Naive thymus-derived CD8-positive, alpha-beta T cell (primary cell): ENCODE results near the gene RGS14. TPM values are rescaled to one million over a fixed set of nuclear protein-coding genes. Genes with fewer than 3 reads are reported as not detected.
"Not testable (repeated sequence)": the region's sequence is repeated elsewhere in the genome, so short reads cannot be mapped to it uniquely, and the experiment has no call there.

Source experiments
- ATAC-seq, 2 donors: fragments of 150-1000 bp; cut with Tn5 transposase in 1 of 2; sonication (Bioruptor Pico), chemical (Tn5 transposase) in 1 of 2; 1 replicate in 1 of 2; 2 replicates in 1 of 2; pipeline ENCODE4 v1.10.0; 2021; ENCODE audit warnings: mild to moderate bottlenecking in 2 of 2, moderate library complexity in 2 of 2
- POLR2A ChIA-PET: fragments of 350-600 bp; sonication (Branson Sonifier 250); formaldehyde crosslinking; loops from one replicate; lab custom pipeline; 2021; ENCODE audit warnings: antibody characterized with exemption; lab: Charles Lee
- DNase-seq, 10 donors: peaks; one replicate each; pipeline versions ENCODE4 v3.0.0 to v3.0.0-alpha.2; 2020 to 2022
- H3K27ac Mint-ChIP-seq, 10 donors: one replicate each; pipeline ENCODE4 v1.8.0; 2020 to 2022; ENCODE audit warnings: mild to moderate bottlenecking in 10 of 10, mixed read lengths in 10 of 10, moderate library complexity in 4 of 10, inconsistent platforms in 1 of 10
- H3K27me3 Mint-ChIP-seq, 5 donors: one replicate each; pipeline ENCODE4 v1.8.0; 2021 to 2022; ENCODE audit warnings: mixed read lengths in 5 of 5
- H3K36me3 Mint-ChIP-seq, 3 donors: one replicate each; pipeline ENCODE4 v1.8.0; 2020 to 2022; ENCODE audit warnings: mixed read lengths in 3 of 3, mild to moderate bottlenecking in 2 of 3, inconsistent platforms in 1 of 3
- H3K4me1 Mint-ChIP-seq, 4 donors: one replicate each; pipeline ENCODE4 v1.8.0; 2021 to 2022; ENCODE audit warnings: mixed read lengths in 4 of 4
- H3K4me3 Mint-ChIP-seq, 10 donors: one replicate each; pipeline ENCODE4 v1.8.0; 2020 to 2022; ENCODE audit warnings: mild to moderate bottlenecking in 10 of 10, mixed read lengths in 10 of 10, moderate library complexity in 6 of 10, inconsistent platforms in 1 of 10
- H3K9me3 Mint-ChIP-seq, 9 donors: one replicate each; pipeline ENCODE4 v1.8.0; 2020 to 2022; ENCODE audit warnings: mixed read lengths in 9 of 9, mild to moderate bottlenecking in 3 of 9, inconsistent platforms in 1 of 9, moderate library complexity in 1 of 9
- polyA plus RNA-seq, 3 donors: library from polyadenylated mRNA; unstranded; fragments of 300-500 nt; fragmentation: Illumina TruSeq; gene quantifications; one replicate each; pipeline ENCODE4 v1.2.3, GENCODE V29; 2021
- total RNA-seq, 8 experiments: library from RNA in 2 of 8; stranded (reverse) in 2 of 8; gene quantifications; one replicate each; pipeline ENCODE4 v1.2.3 and lab custom pipeline; 2021 to 2026

RGS14 gene
- total and polyA plus RNA-seq, 5 experiments from 2014 or later: 40.9 to 122 (median 89.3) TPM

DNA sequence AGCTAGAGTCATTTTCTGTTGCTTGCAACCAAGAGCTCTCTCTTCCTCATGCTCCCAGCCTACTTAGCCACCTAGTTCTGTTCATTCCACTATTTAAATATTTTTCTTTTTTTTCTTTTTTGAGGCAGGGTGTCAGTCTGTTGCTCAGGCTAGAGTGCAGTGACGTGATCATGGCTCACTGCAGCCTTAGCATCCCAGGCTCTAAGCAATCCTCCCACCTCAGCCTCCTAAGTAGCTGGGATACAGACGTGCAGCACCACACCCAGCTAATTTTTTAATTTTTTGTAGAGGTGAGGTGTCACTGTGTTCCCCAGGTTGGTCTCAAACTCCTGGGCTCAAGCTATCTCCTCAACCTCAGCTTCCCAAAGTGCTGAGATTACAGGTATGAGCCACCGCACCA lies 56.8 kb downstream of the RGS14 start:
- Mint-ChIP-seq H3K4me1 (peaks cover 6 to 43% (median 32%) of the 10 kb centered on the region in 4 donors), H3K36me3 (no peaks in the 10 kb centered on the region), H3K9me3 (no peaks in the 10 kb centered on the region), H3K27ac (peak overlapping the region in 2 of 10 donors; percentile 25 to 48), H3K27me3 (no peaks in the 10 kb centered on the region), H3K4me3 (no peak overlapping the region)
- ATAC-seq (no peak), DNase-seq (no peak)
- POLR2A ChIA-PET: interaction anchor here (1.1 to 34.6 kb wide), 5 partner anchors 10 to 34 kb away, joined by 4 to 1530 read pairs (median 8); partner anchors contain the start of genes GRK6 and PRR7

DNA sequence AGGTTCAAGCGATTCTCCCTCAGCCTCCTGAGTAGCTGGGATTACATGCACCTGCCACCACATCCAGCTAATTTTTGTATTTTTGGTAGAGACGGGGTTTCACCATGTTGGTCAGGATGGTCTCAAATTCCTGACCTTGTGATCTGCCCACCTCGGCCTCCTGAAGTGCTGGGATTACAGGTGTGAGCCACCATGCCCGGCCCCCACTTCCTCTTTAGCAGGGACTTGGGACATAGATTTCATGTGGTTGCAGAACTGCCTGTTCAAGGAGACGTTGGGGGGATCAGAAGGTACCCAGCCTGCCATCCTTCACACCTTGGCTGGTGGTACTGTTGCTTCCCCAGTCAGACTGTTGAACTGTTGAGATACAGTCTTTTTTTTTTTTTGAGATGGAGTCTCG lies 59.4 kb downstream of the RGS14 start:
- H3K9me3 Mint-ChIP-seq, H3K27me3 Mint-ChIP-seq: not testable (repeated sequence)

DNA sequence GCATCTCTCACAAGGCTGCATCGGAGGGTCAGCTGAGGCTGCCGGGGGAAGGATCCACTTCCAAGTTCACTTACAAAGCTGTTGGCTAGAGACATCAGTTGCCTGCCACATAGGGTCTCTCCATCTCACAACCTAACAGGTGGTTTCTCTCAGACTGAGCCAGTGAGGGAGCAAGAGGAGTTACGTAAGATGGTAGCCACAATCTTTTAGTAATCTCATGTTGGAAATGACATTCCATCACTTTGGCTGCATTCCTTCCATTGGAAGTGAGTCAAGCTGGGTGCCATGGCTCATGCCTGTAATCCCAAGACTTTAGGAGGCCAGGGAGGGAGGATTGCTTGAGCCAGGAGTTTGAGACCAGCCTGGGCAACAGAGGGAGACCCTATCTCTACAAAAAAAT lies 61.3 kb downstream of the RGS14 start:
- Mint-ChIP-seq H3K27me3 (no peaks in the 10 kb centered on the region), H3K27ac (no peak overlapping the region), H3K36me3 (no peaks in the 10 kb centered on the region), H3K4me3 (no peak overlapping the region), H3K9me3 (no peaks in the 10 kb centered on the region), H3K4me1 (peaks cover 4 to 19% (median 15%) of the 10 kb centered on the region in 4 donors)
- no peak for DNase-seq
- POLR2A ChIA-PET: interaction anchor here (34.6 kb wide), 1 partner anchor 29 kb away, joined by 1530 read pairs; the partner anchor contains the start of gene PRR7
- ATAC-seq: no peak

More for the DNA sequence above, 59.4 kb downstream of the RGS14 start:
- POLR2A ChIA-PET: interaction anchor here (0.5 to 34.6 kb wide), 5 partner anchors 10 to 64 kb away, joined by 3 to 1530 read pairs (median 4); partner anchors contain the start of genes GRK6 and PRR7
- not testable (repeated sequence) for DNase-seq, H3K4me3 Mint-ChIP-seq, H3K36me3 Mint-ChIP-seq, H3K27ac Mint-ChIP-seq, ATAC-seq
- peaks cover 4 to 31% (median 19%) of the 10 kb centered on the region in 4 donors for H3K4me1 Mint-ChIP-seq

DNA sequence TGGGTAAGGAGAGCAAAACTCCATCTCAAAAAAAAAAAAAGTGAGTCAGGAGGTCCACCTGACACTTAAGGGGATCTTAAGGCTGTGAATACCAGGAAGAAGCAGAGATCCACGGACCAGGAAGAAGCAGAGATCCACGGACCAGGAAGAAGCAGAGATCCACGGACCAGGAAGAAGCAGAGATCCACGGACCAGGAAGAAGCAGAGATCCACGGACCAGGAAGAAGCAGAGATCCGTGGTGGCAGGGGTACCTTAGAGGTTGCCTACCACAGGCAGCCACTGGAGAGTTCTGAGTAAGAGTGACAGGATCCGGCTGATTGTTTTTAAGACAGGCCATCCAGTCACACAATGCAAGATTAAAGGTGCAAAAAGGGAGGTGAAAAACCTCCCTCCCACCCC lies 62.7 kb downstream of the RGS14 start:
- POLR2A ChIA-PET: interaction anchor here (34.6 kb wide), 1 partner anchor 28 kb away, joined by 1530 read pairs; the partner anchor contains the start of gene PRR7
- H3K36me3 Mint-ChIP-seq, ATAC-seq, H3K27ac Mint-ChIP-seq, H3K4me3 Mint-ChIP-seq, DNase-seq, H3K27me3 Mint-ChIP-seq, H3K9me3 Mint-ChIP-seq: not testable (repeated sequence)
- H3K4me1 Mint-ChIP-seq: peaks cover 4 to 23% (median 17%) of the 10 kb centered on the region in 4 donors

DNA sequence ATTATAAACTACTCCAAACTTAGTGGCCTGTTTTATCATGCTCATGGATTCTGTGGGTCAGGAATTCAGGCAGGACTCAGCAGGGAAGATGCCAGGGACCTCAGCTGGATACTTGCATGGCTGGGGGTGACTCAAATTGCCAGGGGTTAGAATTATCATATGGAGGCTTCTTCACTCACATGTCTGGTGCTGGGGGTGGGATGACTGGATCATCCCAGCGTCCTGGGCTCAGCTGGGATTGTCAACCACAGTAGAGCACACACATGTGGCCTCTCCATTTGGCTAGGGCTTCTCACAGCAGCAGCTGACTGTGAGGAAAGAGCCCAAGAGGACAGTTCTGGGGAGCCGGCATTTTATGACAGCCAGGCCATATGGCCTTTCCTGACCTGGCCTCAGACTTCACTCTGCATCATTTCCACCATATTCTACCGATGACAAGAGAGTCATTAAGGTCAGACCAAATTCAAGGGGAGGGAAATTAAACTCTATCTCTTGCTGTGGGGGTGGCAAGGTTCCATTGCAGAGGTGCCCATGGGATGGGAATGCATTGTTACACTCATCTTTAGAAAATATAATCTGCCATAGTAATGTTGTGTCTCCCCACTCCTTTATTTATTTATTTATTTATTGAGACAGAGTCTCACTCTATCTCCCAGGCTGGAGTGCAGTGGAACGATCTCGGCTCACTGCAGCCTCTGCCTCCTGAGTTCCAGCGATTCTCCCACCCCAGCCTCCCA lies 63.5 kb downstream of the RGS14 start:
- Mint-ChIP-seq H3K27ac (peak overlapping the region in 1 of 10 donors; percentile 18), H3K4me1 (peaks cover 7 to 26% (median 21%) of the 10 kb centered on the region in 4 donors), H3K27me3 (no peaks in the 10 kb centered on the region), H3K9me3 (no peaks in the 10 kb centered on the region), H3K4me3 (no peak overlapping the region), H3K36me3 (no peaks in the 10 kb centered on the region)
- POLR2A ChIA-PET: interaction anchor here (13.6 to 34.6 kb wide), 2 partner anchors 15 to 27 kb away, joined by 285 to 1530 read pairs; partner anchors contain the start of genes F12 and PRR7
- DNase-seq (no peak), ATAC-seq (no peak)

Other genes starting within 250 kb of the RGS14 start
- gene NSD1, start 224.2 kb upstream of the RGS14 start, total RNA-seq: 100 to 1,000 TPM; 118 to 130 TPM
- 10 to 100 TPM; 25.0 to 43.1 (median 42.7) TPM for gene NSD1, start 224.2 kb upstream of the RGS14 start, polyA plus RNA-seq
- 10 to 100 TPM; 23.3 TPM for gene RAB24, start 54.2 kb upstream of the RGS14 start, total RNA-seq
- 10 to 100 TPM; 20.8 to 26.9 (median 26.1) TPM for gene RAB24, start 54.2 kb upstream of the RGS14 start, polyA plus RNA-seq
- 10 to 100 TPM; 54.2 to 61.4 TPM for gene PRELID1, start 54.1 kb upstream of the RGS14 start, total RNA-seq
- 100 to 1,000 TPM; 163 to 204 (median 180) TPM for gene PRELID1, start 54.1 kb upstream of the RGS14 start, polyA plus RNA-seq
- gene MXD3, start 46.0 kb upstream of the RGS14 start, total RNA-seq: 10 to 100 TPM; 13.6 to 18.1 TPM
- gene MXD3, start 46.0 kb upstream of the RGS14 start, polyA plus RNA-seq: 1 to 10 TPM in 1 of 3 donors, under 1 TPM in 2; 0.07 to 1.1 (median 0.44) TPM
- 10 to 100 TPM; 77.1 to 89.0 TPM for gene LMAN2, start 6.3 kb upstream of the RGS14 start, total RNA-seq
- gene LMAN2, start 6.3 kb upstream of the RGS14 start, polyA plus RNA-seq: 100 to 1,000 TPM; 212 to 243 (median 242) TPM
- under 1 TPM; 0.16 to 0.25 TPM for gene SLC34A1, start 26.5 kb downstream of the RGS14 start, total RNA-seq
- gene SLC34A1, start 26.5 kb downstream of the RGS14 start, polyA plus RNA-seq: not detected
- gene PFN3, start 42.7 kb downstream of the RGS14 start, total RNA-seq: not detected
- not detected for gene PFN3, start 42.7 kb downstream of the RGS14 start, polyA plus RNA-seq
- gene F12, start 51.6 kb downstream of the RGS14 start, total RNA-seq: not detected
- gene F12, start 51.6 kb downstream of the RGS14 start, polyA plus RNA-seq: under 1 TPM; 0.21 to 0.26 (median 0.25) TPM
- gene GRK6, start 68.8 kb downstream of the RGS14 start, total RNA-seq: 100 to 1,000 TPM; 176 to 181 TPM
- 100 to 1,000 TPM in 2 of 3 donors, 10 to 100 TPM in 1; 83.1 to 204 (median 104) TPM for gene GRK6, start 68.8 kb downstream of the RGS14 start, polyA plus RNA-seq
- gene PRR7, start 88.9 kb downstream of the RGS14 start, total RNA-seq: 1 to 10 TPM; 7.6 to 7.7 TPM
- 10 to 100 TPM; 14.6 to 21.6 (median 20.6) TPM for gene PRR7, start 88.9 kb downstream of the RGS14 start, polyA plus RNA-seq
- 10 to 100 TPM; 57.0 to 62.9 TPM for gene DBN1, start 115.7 kb downstream of the RGS14 start, total RNA-seq
- 10 to 100 TPM; 20.5 to 25.3 (median 21.8) TPM for gene DBN1, start 115.7 kb downstream of the RGS14 start, polyA plus RNA-seq
- gene PDLIM7, start 139.7 kb downstream of the RGS14 start, total RNA-seq: 10 to 100 TPM; 16.7 to 19.1 TPM
- gene PDLIM7, start 139.7 kb downstream of the RGS14 start, polyA plus RNA-seq: 1 to 10 TPM; 4.3 to 5.8 (median 5.3) TPM
- gene DOK3, start 151.9 kb downstream of the RGS14 start, total RNA-seq: 1 to 10 TPM; 3.7 to 3.8 TPM
- under 1 TPM in 1 of 3 donors, not detected in 2; 0.22 TPM for gene DOK3, start 151.9 kb downstream of the RGS14 start, polyA plus RNA-seq
- 10 to 100 TPM; 84.0 to 86.4 TPM for gene DDX41, start 159.0 kb downstream of the RGS14 start, total RNA-seq
- gene DDX41, start 159.0 kb downstream of the RGS14 start, polyA plus RNA-seq: 10 to 100 TPM; 29.0 to 54.4 (median 43.0) TPM
- 100 to 1,000 TPM; 214 to 225 TPM for gene FAM193B, start 196.6 kb downstream of the RGS14 start, total RNA-seq
- gene FAM193B, start 196.6 kb downstream of the RGS14 start, polyA plus RNA-seq: 1 to 10 TPM; 1.6 to 5.5 (median 3.4) TPM
- gene TMED9, start 234.3 kb downstream of the RGS14 start, total RNA-seq: 10 to 100 TPM; 61.5 to 63.1 TPM
- gene TMED9, start 234.3 kb downstream of the RGS14 start, polyA plus RNA-seq: 100 to 1,000 TPM in 1 of 3 donors, 10 to 100 TPM in 2; 89.0 to 121 (median 93.8) TPM
- 10 to 100 TPM; 36.2 to 39.3 TPM for gene B4GALT7, start 242.2 kb downstream of the RGS14 start, total RNA-seq
- 10 to 100 TPM; 14.8 to 21.1 (median 18.7) TPM for gene B4GALT7, start 242.2 kb downstream of the RGS14 start, polyA plus RNA-seq